OCI-LY1 (cell line): ENCODE results near the gene SCAMP5.

Experiments used
- H2AFZ ChIP-seq: fragments of 200-600 bp; sonication (generic), shearing (Covaris generic); 2 replicates; pipeline ENCODE4 v1.6.0; 2014; ENCODE audit warnings: antibody characterized with exemption, mild to moderate bottlenecking, low read length
- H3F3A ChIP-seq: fragments of 200-600 bp; sonication (generic), shearing (Covaris generic); 2 replicates; pipeline ENCODE4 v1.6.0; 2014; ENCODE audit warnings: mild to moderate bottlenecking, antibody characterized with exemption, low read length, moderate library complexity; ENCODE audit not compliant: insufficient read depth
- H3K27ac ChIP-seq: fragments of 200-600 bp; sonication (generic); 2 replicates; pipeline ENCODE4 v1.5.1; 2014; ENCODE audit warnings: low read length, mixed run types, mild to moderate bottlenecking, low read depth; ENCODE audit not compliant: poor library complexity, severe bottlenecking
- H3K27me3 ChIP-seq: fragments of 200-600 bp; sonication (generic); 2 replicates; pipeline ENCODE4 v1.6.0; 2014; ENCODE audit warnings: antibody characterized with exemption, mild to moderate bottlenecking, low read length, moderate library complexity; ENCODE audit not compliant: insufficient read depth
- H3K36me3 ChIP-seq: fragments of 200-600 bp; sonication (generic); 2 replicates; pipeline ENCODE4 v1.6.1; 2014; ENCODE audit warnings: mild to moderate bottlenecking, antibody characterized with exemption, low read length, moderate library complexity, mixed read lengths; ENCODE audit not compliant: insufficient read depth
- H3K4me1 ChIP-seq: fragments of 200-600 bp; sonication (generic); 2 replicates; pipeline ENCODE4 v1.5.1; 2014; ENCODE audit warnings: mild to moderate bottlenecking, low read length, moderate library complexity; ENCODE audit not compliant: insufficient read depth, severe bottlenecking
- H3K4me2 ChIP-seq: fragments of 200-600 bp; sonication (generic), shearing (Covaris generic); 2 replicates; pipeline ENCODE4 v1.6.1; 2014; ENCODE audit warnings: low read length
- H3K4me3 ChIP-seq: fragments of 200-600 bp; sonication (generic); 2 replicates; pipeline ENCODE4 v1.5.1; 2014; ENCODE audit warnings: low read length, low read depth, mild to moderate bottlenecking, mixed read lengths; ENCODE audit not compliant: poor library complexity, severe bottlenecking
- H3K79me2 ChIP-seq: fragments of 200-600 bp; shearing (Covaris generic); 2 replicates; pipeline ENCODE4 v1.6.1; 2016; ENCODE audit warnings: mixed run types, low read length, mixed read lengths; ENCODE audit not compliant: insufficient read depth
- H3K9ac ChIP-seq: fragments of 200-600 bp; sonication (generic), shearing (Covaris generic); 2 replicates; pipeline ENCODE4 v1.6.1; 2014; ENCODE audit warnings: mild to moderate bottlenecking, low read length, mixed read lengths
- H3K9me2 ChIP-seq: fragments of 200-600 bp; sonication (generic), shearing (Covaris generic); 2 replicates; pipeline ENCODE4 v1.6.1; 2014; ENCODE audit warnings: low read depth, mild to moderate bottlenecking, low read length, mixed read lengths
- H3K9me3 ChIP-seq: fragments of 200-600 bp; shearing (Covaris generic); 2 replicates; pipeline ENCODE4 v1.6.1; 2014; ENCODE audit warnings: low read length, mixed read lengths
- H4K20me1 ChIP-seq: fragments of 200-600 bp; sonication (generic), shearing (Covaris generic); 2 replicates; pipeline ENCODE4 v1.6.0; 2016; ENCODE audit warnings: mild to moderate bottlenecking, low read length; ENCODE audit not compliant: insufficient read depth
- CTCF ChIP-seq: fragments of 200-600 bp; sonication (generic), shearing (Covaris generic); IDR thresholded peaks from 2 replicates; pipeline ENCODE4 v1.5.1; 2017; ENCODE audit warnings: mild to moderate bottlenecking, antibody characterized with exemption, low read length, moderate library complexity, mixed read lengths
- EZH2 ChIP-seq: fragments of 200-600 bp; sonication (generic), shearing (Covaris generic); IDR thresholded peaks from 2 replicates; pipeline ENCODE4 v1.8.0; 2017; ENCODE audit warnings: borderline replicate concordance, mixed run types, mild to moderate bottlenecking, antibody characterized with exemption, low read length, moderate library complexity, mixed read lengths

SCAMP5 gene

GRCh38 chr15:75002398-75002797, 7.0 kb downstream of the SCAMP5 start:
- TF ChIP-seq EZH2, result no peak
- no peak for TF ChIP-seq CTCF
- H3K27ac ChIP-seq, result no peak overlapping the region
- H3F3A ChIP-seq, result no peaks in the 10 kb centered on the region
- H3K79me2 ChIP-seq, result no peaks in the 10 kb centered on the region
- H3K9me3 ChIP-seq, result no peaks in the 10 kb centered on the region
- no peak overlapping the region for H2AFZ ChIP-seq
- peaks cover 18% of the 10 kb centered on the region for H3K36me3 ChIP-seq
- H4K20me1 ChIP-seq, result no peaks in the 10 kb centered on the region
- H3K4me2 ChIP-seq, result no peak overlapping the region
- no peaks in the 10 kb centered on the region for H3K27me3 ChIP-seq
- peaks cover 29% of the 10 kb centered on the region for H3K4me1 ChIP-seq
- H3K4me3 ChIP-seq, result no peak overlapping the region
- H3K9me2 ChIP-seq, result no peaks in the 10 kb centered on the region
- no peak overlapping the region for H3K9ac ChIP-seq

GRCh38 chr15:75007216-75007615, 11.9 kb downstream of the SCAMP5 start:
- no peaks in the 10 kb centered on the region for H4K20me1 ChIP-seq

GRCh38 chr15:75008221-75008625, 12.9 kb downstream of the SCAMP5 start:
- Histone ChIP-seq H3K9me3 (no peaks in the 10 kb centered on the region), H3K4me2 (peak overlapping the region; percentile 74), H3K27ac (peak overlapping the region; percentile 99), H3K36me3 (peaks cover 21% of the 10 kb centered on the region; the same call in 1 of the 2 replicates), H3K4me1 (peaks cover 50% of the 10 kb centered on the region), H3K4me3 (peak overlapping the region; percentile 54), H4K20me1 (no peaks in the 10 kb centered on the region), H3K9ac (peak overlapping the region; percentile 77), H3K27me3 (no peaks in the 10 kb centered on the region), H3K79me2 (no peaks in the 10 kb centered on the region), H3F3A (0 out of 2 replicates have a peak, but pooled peaks cover 8% of the 10 kb centered on the region), H2AFZ (no peak overlapping the region), H3K9me2 (no peaks in the 10 kb centered on the region)
- TF ChIP-seq CTCF (no peak), EZH2 (no peak)

More at GRCh38 chr15:75007216-75007615, 11.9 kb downstream of the SCAMP5 start:
- Histone ChIP-seq H3K36me3 (peaks cover 12% of the 10 kb centered on the region; the same call in 1 of the 2 replicates), H3F3A (0 out of 2 replicates have a peak, but pooled peaks cover 8% of the 10 kb centered on the region), H3K79me2 (no peaks in the 10 kb centered on the region), H3K4me3 (peak overlapping the region; percentile 54), H3K4me1 (peaks cover 50% of the 10 kb centered on the region), H3K9me2 (no peaks in the 10 kb centered on the region), H3K27ac (peak overlapping the region; percentile 99), H3K27me3 (no peaks in the 10 kb centered on the region), H3K9ac (peak overlapping the region; percentile 77), H2AFZ (peak overlapping the region; percentile 76; the same call in 1 of the 2 replicates), H3K9me3 (no peaks in the 10 kb centered on the region), H3K4me2 (peak overlapping the region; percentile 74)
- TF ChIP-seq EZH2, result no peak
- TF ChIP-seq CTCF, result no peak
